ENCODE data around the gene NOL3.

Gene NOL3

GRCh38 chr16:67190041-67190440, 19.7 kb downstream of the NOL3 start, which contains the start of gene EXOC3L1:
EXOC3L1 (minus strand) TSS chr16:67190136; CDS start chr16:67189676, 460 bp downstream.
- DNase-seq (ENCODE audit: low read depth in 2 of 2): no peak

- DNase-seq (ENCODE audit: low read depth in 2 of 2): no peak
These were observed 20.4 kb downstream of the NOL3 start for GRCh38 chr16:67190448-67191399.

- no peak for DNase-seq (ENCODE audit: low read depth in 2 of 2)
These were observed 21.2 kb downstream of the NOL3 start for GRCh38 chr16:67191411-67191994.

- peak; percentile 84 to 89 for DNase-seq (ENCODE audit: low read depth in 2 of 2)
These were observed 21.8 kb downstream of the NOL3 start, which contains the start of gene E2F4 for GRCh38 chr16:67191995-67192681. E2F4 (plus strand) TSS chr16:67192155; CDS start chr16:67192228, 73 bp downstream.

- DNase-seq (ENCODE audit: low read depth in 2 of 2): no peak
These were observed 22.5 kb downstream of the NOL3 start for GRCh38 chr16:67192781-67193361.

GRCh38 chr16:67193536-67193935, 23.2 kb downstream of the NOL3 start:
- no peak for DNase-seq (ENCODE audit: low read depth in 2 of 2)

GRCh38 chr16:67194260-67194659, 23.9 kb downstream of the NOL3 start:
- no peak for DNase-seq (ENCODE audit: low read depth in 2 of 2)

- no peak for DNase-seq (ENCODE audit: low read depth in 2 of 2)
These were observed 25.3 kb downstream of the NOL3 start for GRCh38 chr16:67195676-67196075.

- DNase-seq (ENCODE audit: low read depth in 2 of 2): no peak
These were observed 26.5 kb downstream of the NOL3 start for GRCh38 chr16:67196881-67197280.

- no peak for DNase-seq (ENCODE audit: low read depth in 2 of 2)
These were observed 27.4 kb downstream of the NOL3 start for GRCh38 chr16:67197704-67198103.

- no peak for DNase-seq (ENCODE audit: low read depth in 2 of 2)
These were observed 27.9 kb downstream of the NOL3 start for GRCh38 chr16:67198238-67198734.

- no peak for DNase-seq (ENCODE audit: low read depth in 2 of 2)
These were observed 28.9 kb downstream of the NOL3 start, which contains the start of gene ELMO3 for GRCh38 chr16:67199011-67199807. ELMO3 (plus strand) TSS chr16:67199131; CDS start chr16:67199327, 196 bp downstream.

GRCh38 chr16:67199808-67200198, 29.5 kb downstream of the NOL3 start:
- no peak for DNase-seq (ENCODE audit: low read depth in 2 of 2)

- no peak for DNase-seq (ENCODE audit: low read depth in 2 of 2)
These were observed 30.2 kb downstream of the NOL3 start for GRCh38 chr16:67200491-67200890.

- no peak for DNase-seq (ENCODE audit: low read depth in 2 of 2)
These were observed 31.3 kb downstream of the NOL3 start for GRCh38 chr16:67201411-67202345.

GRCh38 chr16:67202426-67202825, 32.1 kb downstream of the NOL3 start:
- DNase-seq (ENCODE audit: low read depth in 2 of 2): no peak

GRCh38 chr16:67202956-67203493, 32.7 kb downstream of the NOL3 start:
- no peak for DNase-seq (ENCODE audit: low read depth in 2 of 2)

GRCh38 chr16:67204076-67204475, 33.7 kb downstream of the NOL3 start:
- no peak for DNase-seq (ENCODE audit: low read depth in 2 of 2)

- no peak for DNase-seq (ENCODE audit: low read depth in 2 of 2)
These were observed 35.9 kb downstream of the NOL3 start for GRCh38 chr16:67206129-67206837.

Measured in stimulated activated CD8-positive, alpha-beta memory T cell treated with anti-CD3 and anti-CD28 coated beads, Interleukin-2, amount 100 ng/mL, for 48 hours (primary cell).